Measurements from ENCODE around the gene HHAT.

The HHAT gene

GRCh38 chr1:210683403-210684047 is 354.8 kb downstream of the HHAT start:
- DNase-seq: no peak
- no peak overlapping the region for H3K27ac Mint-ChIP-seq
- no peaks in the 10 kb centered on the region for H3K36me3 Mint-ChIP-seq (ENCODE audit: low read depth)
- H3K4me1 Mint-ChIP-seq (ENCODE audit: low read depth): peaks cover 2% of the 10 kb centered on the region
- no peaks in the 10 kb centered on the region for H3K9me3 Mint-ChIP-seq
- no peak overlapping the region for H3K4me3 Mint-ChIP-seq
- H3K27me3 Mint-ChIP-seq: no peaks in the 10 kb centered on the region

GRCh38 chr1:210684466-210685294 is 356.0 kb downstream of the HHAT start:
- H3K27me3 Mint-ChIP-seq: no peaks in the 10 kb centered on the region
- no peaks in the 10 kb centered on the region for H3K9me3 Mint-ChIP-seq
- peaks cover 3% of the 10 kb centered on the region for H3K4me1 Mint-ChIP-seq (ENCODE audit: low read depth)
- no peaks in the 10 kb centered on the region for H3K36me3 Mint-ChIP-seq (ENCODE audit: low read depth)
- no peak overlapping the region for H3K4me3 Mint-ChIP-seq
- DNase-seq: no peak
- no peak overlapping the region for H3K27ac Mint-ChIP-seq

- no peaks in the 10 kb centered on the region for H3K9me3 Mint-ChIP-seq
- no peaks in the 10 kb centered on the region for H3K27me3 Mint-ChIP-seq
- H3K4me3 Mint-ChIP-seq: no peak overlapping the region
- H3K36me3 Mint-ChIP-seq (ENCODE audit: low read depth): no peaks in the 10 kb centered on the region
- H3K4me1 Mint-ChIP-seq (ENCODE audit: low read depth): peaks cover 3% of the 10 kb centered on the region
- H3K27ac Mint-ChIP-seq: no peak overlapping the region
- no peak for DNase-seq
Observed at GRCh38 chr1:210685295-210685650, 356.6 kb downstream of the HHAT start.

- H3K27ac Mint-ChIP-seq: no peak overlapping the region
- H3K36me3 Mint-ChIP-seq (ENCODE audit: low read depth): no peaks in the 10 kb centered on the region
- no peaks in the 10 kb centered on the region for H3K27me3 Mint-ChIP-seq
- no peak overlapping the region for H3K4me3 Mint-ChIP-seq
- no peak for DNase-seq
- peaks cover 3% of the 10 kb centered on the region for H3K4me1 Mint-ChIP-seq (ENCODE audit: low read depth)
- H3K9me3 Mint-ChIP-seq: no peaks in the 10 kb centered on the region
Observed at GRCh38 chr1:210686841-210687240, 358.1 kb downstream of the HHAT start.

- Mint-ChIP-seq H3K4me3 (no peak overlapping the region), H3K9me3 (no peaks in the 10 kb centered on the region), H3K27me3 (no peaks in the 10 kb centered on the region), H3K4me1 (ENCODE audit: low read depth) (peaks cover 8% of the 10 kb centered on the region), H3K36me3 (ENCODE audit: low read depth) (no peaks in the 10 kb centered on the region), H3K27ac (no peak overlapping the region)
- DNase-seq: no peak
Observed at GRCh38 chr1:210687582-210688279, 359.0 kb downstream of the HHAT start.

GRCh38 chr1:210688512-210689234 is 360.0 kb downstream of the HHAT start:
- Mint-ChIP-seq H3K27me3 (no peaks in the 10 kb centered on the region), H3K36me3 (ENCODE audit: low read depth) (no peaks in the 10 kb centered on the region), H3K27ac (no peak overlapping the region), H3K4me1 (ENCODE audit: low read depth) (peaks cover 15% of the 10 kb centered on the region), H3K4me3 (no peak overlapping the region), H3K9me3 (no peaks in the 10 kb centered on the region)
- no peak for DNase-seq

- no peaks in the 10 kb centered on the region for H3K27me3 Mint-ChIP-seq
- DNase-seq: no peak
- no peaks in the 10 kb centered on the region for H3K9me3 Mint-ChIP-seq
- H3K27ac Mint-ChIP-seq: no peak overlapping the region
- H3K36me3 Mint-ChIP-seq (ENCODE audit: low read depth): no peaks in the 10 kb centered on the region
- H3K4me3 Mint-ChIP-seq: no peak overlapping the region
- H3K4me1 Mint-ChIP-seq (ENCODE audit: low read depth): peaks cover 15% of the 10 kb centered on the region
Observed at GRCh38 chr1:210689826-210690225, 361.1 kb downstream of the HHAT start.

GRCh38 chr1:210690236-210690635 is 361.5 kb downstream of the HHAT start:
- Mint-ChIP-seq H3K27ac (no peak overlapping the region), H3K27me3 (no peaks in the 10 kb centered on the region), H3K36me3 (ENCODE audit: low read depth) (no peaks in the 10 kb centered on the region), H3K4me3 (no peak overlapping the region), H3K9me3 (no peaks in the 10 kb centered on the region), H3K4me1 (ENCODE audit: low read depth) (peaks cover 15% of the 10 kb centered on the region)
- DNase-seq: no peak

GRCh38 chr1:210691039-210691610 is 362.4 kb downstream of the HHAT start:
- no peaks in the 10 kb centered on the region for H3K9me3 Mint-ChIP-seq
- peaks cover 15% of the 10 kb centered on the region for H3K4me1 Mint-ChIP-seq (ENCODE audit: low read depth)
- H3K27me3 Mint-ChIP-seq: no peaks in the 10 kb centered on the region
- H3K36me3 Mint-ChIP-seq (ENCODE audit: low read depth): no peaks in the 10 kb centered on the region
- no peak overlapping the region for H3K27ac Mint-ChIP-seq
- H3K4me3 Mint-ChIP-seq: no peak overlapping the region
- no peak for DNase-seq

- Mint-ChIP-seq H3K4me3 (no peak overlapping the region), H3K9me3 (no peaks in the 10 kb centered on the region), H3K4me1 (ENCODE audit: low read depth) (peaks cover 22% of the 10 kb centered on the region), H3K36me3 (ENCODE audit: low read depth) (no peaks in the 10 kb centered on the region), H3K27ac (no peak overlapping the region), H3K27me3 (no peaks in the 10 kb centered on the region)
- DNase-seq: no peak
Observed at GRCh38 chr1:210692796-210693195, 364.1 kb downstream of the HHAT start.

GRCh38 chr1:210695026-210695425 is 366.3 kb downstream of the HHAT start:
- H3K27ac Mint-ChIP-seq: no peak overlapping the region
- no peaks in the 10 kb centered on the region for H3K36me3 Mint-ChIP-seq (ENCODE audit: low read depth)
- H3K27me3 Mint-ChIP-seq: no peaks in the 10 kb centered on the region
- H3K4me1 Mint-ChIP-seq (ENCODE audit: low read depth): peaks cover 19% of the 10 kb centered on the region
- H3K4me3 Mint-ChIP-seq: no peak overlapping the region
- no peaks in the 10 kb centered on the region for H3K9me3 Mint-ChIP-seq
- no peak for DNase-seq

- Mint-ChIP-seq H3K4me1 (ENCODE audit: low read depth) (peaks cover 19% of the 10 kb centered on the region), H3K9me3 (no peaks in the 10 kb centered on the region), H3K4me3 (no peak overlapping the region), H3K36me3 (ENCODE audit: low read depth) (no peaks in the 10 kb centered on the region), H3K27me3 (no peaks in the 10 kb centered on the region), H3K27ac (no peak overlapping the region)
- DNase-seq: no peak
Observed at GRCh38 chr1:210696709-210697108, 368.0 kb downstream of the HHAT start.

GRCh38 chr1:210697185-210697584 is 368.5 kb downstream of the HHAT start:
- Mint-ChIP-seq H3K9me3 (no peaks in the 10 kb centered on the region), H3K27ac (no peak overlapping the region), H3K27me3 (no peaks in the 10 kb centered on the region), H3K4me3 (no peak overlapping the region), H3K36me3 (ENCODE audit: low read depth) (no peaks in the 10 kb centered on the region), H3K4me1 (ENCODE audit: low read depth) (peaks cover 19% of the 10 kb centered on the region)
- DNase-seq: no peak

GRCh38 chr1:210698661-210699060 is 370.0 kb downstream of the HHAT start:
- no peaks in the 10 kb centered on the region for H3K27me3 Mint-ChIP-seq

More at GRCh38 chr1:210698661-210699060, 370.0 kb downstream of the HHAT start:
- no peak for DNase-seq
- H3K4me1 Mint-ChIP-seq (ENCODE audit: low read depth): peaks cover 6% of the 10 kb centered on the region
- no peak overlapping the region for H3K27ac Mint-ChIP-seq
- no peaks in the 10 kb centered on the region for H3K9me3 Mint-ChIP-seq
- no peak overlapping the region for H3K4me3 Mint-ChIP-seq
- H3K36me3 Mint-ChIP-seq (ENCODE audit: low read depth): no peaks in the 10 kb centered on the region
